K562 (cell line): ENCODE measurements around the gene SUPT20H.

Experiments
- CEBPB ChIP-seq: fragments of 450-650 bp; IDR thresholded peaks from 2 replicates; pipeline ENCODE4 v1.6.1; 2016; ENCODE audit warnings: missing genetic modification characterization, missing compliant biosample characterization
- CLOCK ChIP-seq: fragments of 250-450 bp; sonication (Bioruptor Pico); IDR thresholded peaks from 2 replicates; pipeline ENCODE4 v1.4.0; 2020; ENCODE audit warnings: mild to moderate bottlenecking, moderate library complexity, borderline replicate concordance
- ELK1 ChIP-seq: sonication (generic); formaldehyde crosslinking; IDR thresholded peaks from 2 replicates; pipeline ENCODE4 v1.8.1; 2022; ENCODE audit warnings: missing genetic modification reagents
- EP300 ChIP-seq: IDR thresholded peaks from 2 replicates; pipeline ENCODE4 v1.6.1; 2012; ENCODE audit warnings: low read length, improper control_type of control experiment
- KDM1A ChIP-seq, 2 experiments: fragments of 450-650 bp; IDR thresholded peaks; 2 replicates each; pipeline ENCODE4 v1.6.1; 2016; ENCODE audit warnings: mild to moderate bottlenecking in 2 of 2
- NR3C1 ChIP-seq: sonication (generic); formaldehyde crosslinking; IDR thresholded peaks from 2 replicates; pipeline ENCODE4 v1.8.1; 2022; ENCODE audit warnings: missing genetic modification reagents
- SMC3 ChIP-seq: conservative IDR thresholded peaks from 2 replicates; pipeline ENCODE4 v1.6.1; 2011; ENCODE audit warnings: low read depth, low read length, improper control_type of control experiment; ENCODE audit not compliant: insufficient read depth
- TEAD4 ChIP-seq, 2 experiments: sonication (generic) in 1 of 2; formaldehyde crosslinking in 1 of 2; IDR thresholded peaks; 2 replicates each; pipeline versions ENCODE4 v1.6.1 to v1.8.0; 2012 to 2022; ENCODE audit warnings: borderline replicate concordance in 1 of 2, inconsistent platforms in 1 of 2, low read length in 1 of 2, mild to moderate bottlenecking in 1 of 2, missing genetic modification reagents in 1 of 2
- TOE1 ChIP-seq, 2 experiments: fragments of 450-650 bp in 1 of 2; sonication (generic) in 1 of 2; formaldehyde crosslinking in 1 of 2; IDR thresholded peaks; 2 replicates each; pipeline versions ENCODE4 v1.7.1 to v1.8.0; 2016 to 2022; ENCODE audit warnings: borderline replicate concordance in 2 of 2, mild to moderate bottlenecking in 2 of 2, antibody characterized with exemption in 1 of 2, inconsistent platforms in 1 of 2, low read depth in 1 of 2, missing genetic modification reagents in 1 of 2, moderate library complexity in 1 of 2
- USF2 ChIP-seq: sonication (generic); formaldehyde crosslinking; IDR thresholded peaks from 2 replicates; pipeline ENCODE4 v1.5.0; 2020; ENCODE audit warnings: missing genetic modification reagents
- ZBTB33 ChIP-seq: sonication (generic); formaldehyde crosslinking; IDR thresholded peaks from 2 replicates; pipeline ENCODE4 v1.8.1; 2023; ENCODE audit warnings: mild to moderate bottlenecking, missing genetic modification reagents
- ZNF263 ChIP-seq: sonication (generic); formaldehyde crosslinking; IDR thresholded peaks from 2 replicates; pipeline ENCODE4 v1.8.0; 2022; ENCODE audit warnings: mild to moderate bottlenecking, missing genetic modification reagents, borderline replicate concordance
- TF ChIP-seq, protein P1 (sequence below), 3 experiments: IDR thresholded peaks in 2 of 3; conservative IDR thresholded peaks in 1 of 3; 2 replicates each; pipeline ENCODE4 v1.5.1; 2011 to 2012; ENCODE audit warnings: low read length in 3 of 3, mild to moderate bottlenecking in 3 of 3, control low read depth in 2 of 3, improper control_type of control experiment in 1 of 3, inconsistent platforms in 1 of 3, low read depth in 1 of 3, mixed read lengths in 1 of 3, moderate library complexity in 1 of 3; ENCODE audit not compliant: insufficient read depth in 2 of 3

DNA sequence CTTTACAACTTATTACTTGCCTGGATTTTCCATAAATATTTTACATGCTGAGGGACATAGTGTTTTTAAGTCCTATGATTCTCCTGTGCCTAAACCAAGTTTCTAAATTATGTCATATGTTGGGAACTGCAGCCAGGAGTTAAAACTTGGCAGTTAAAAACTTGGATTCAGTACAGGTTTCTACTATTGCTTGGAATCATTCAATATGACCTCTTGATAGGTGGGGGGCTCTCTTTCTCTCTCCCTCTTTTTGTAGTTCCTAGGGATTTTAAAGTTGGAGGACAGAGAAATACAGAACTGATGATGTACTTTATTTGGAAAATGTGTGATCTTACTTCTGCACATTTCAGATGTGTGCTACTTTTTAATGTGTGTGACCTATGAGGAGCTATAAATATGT is 41.2 kb upstream of the SUPT20H start:
- TF ChIP-seq EP300 (no peak), USF2 (CRISPR knock-in tag) (no peak), TEAD4 (IDR thresholded peaks at IDR 0.05; ENCODE audit: low read length) (no peak), TEAD4 (CRISPR knock-in tag; IDR thresholded peaks at IDR 0.05; ENCODE audit: borderline replicate concordance) (no peak), ZNF263 (CRISPR knock-in tag) (no peak), CEBPB (no peak), ELK1 (CRISPR knock-in tag) (no peak), KDM1A (IDR thresholded peaks at IDR 0.05) (no peak), TOE1 (IDR thresholded peaks at IDR 0.05; ENCODE audit: borderline replicate concordance) (no peak), TOE1 (CRISPR knock-in tag; IDR thresholded peaks at IDR 0.05; ENCODE audit: borderline replicate concordance, low read depth) (no peak), CLOCK (CRISPR knock-in tag) (no peak), NR3C1 (CRISPR knock-in tag) (no peak), ZBTB33 (CRISPR knock-in tag) (no peak), SMC3 (no peak)
- TF ChIP-seq, protein P1, sequence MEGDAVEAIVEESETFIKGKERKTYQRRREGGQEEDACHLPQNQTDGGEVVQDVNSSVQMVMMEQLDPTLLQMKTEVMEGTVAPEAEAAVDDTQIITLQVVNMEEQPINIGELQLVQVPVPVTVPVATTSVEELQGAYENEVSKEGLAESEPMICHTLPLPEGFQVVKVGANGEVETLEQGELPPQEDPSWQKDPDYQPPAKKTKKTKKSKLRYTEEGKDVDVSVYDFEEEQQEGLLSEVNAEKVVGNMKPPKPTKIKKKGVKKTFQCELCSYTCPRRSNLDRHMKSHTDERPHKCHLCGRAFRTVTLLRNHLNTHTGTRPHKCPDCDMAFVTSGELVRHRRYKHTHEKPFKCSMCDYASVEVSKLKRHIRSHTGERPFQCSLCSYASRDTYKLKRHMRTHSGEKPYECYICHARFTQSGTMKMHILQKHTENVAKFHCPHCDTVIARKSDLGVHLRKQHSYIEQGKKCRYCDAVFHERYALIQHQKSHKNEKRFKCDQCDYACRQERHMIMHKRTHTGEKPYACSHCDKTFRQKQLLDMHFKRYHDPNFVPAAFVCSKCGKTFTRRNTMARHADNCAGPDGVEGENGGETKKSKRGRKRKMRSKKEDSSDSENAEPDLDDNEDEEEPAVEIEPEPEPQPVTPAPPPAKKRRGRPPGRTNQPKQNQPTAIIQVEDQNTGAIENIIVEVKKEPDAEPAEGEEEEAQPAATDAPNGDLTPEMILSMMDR (IDR thresholded peaks at IDR 0.05 in 2 of 3, conservative IDR thresholded peaks at IDR 0.05 in 1 of 3; ENCODE audit: insufficient read depth in 2 of 3, low read depth in 1 of 3, low read length in 3 of 3) = no peak
